ENCODE measurements around the gene PHF13. TPM values are rescaled to one million over a fixed set of nuclear protein-coding genes. Genes with fewer than 3 reads are reported as not detected.

Gene PHF13
- total and polyA plus RNA-seq, 9 of the 15 experiments (the other 6 are each of a cell fraction or from before 2014, with no cell fraction given) = 1.8 to 36.1 (median 11.7) TPM

GRCh38 chr1:6602669-6603237, 10.8 kb upstream of the PHF13 start, which contains the start of gene KLHL21 (continued):
- TF ChIP-seq, protein P1, sequence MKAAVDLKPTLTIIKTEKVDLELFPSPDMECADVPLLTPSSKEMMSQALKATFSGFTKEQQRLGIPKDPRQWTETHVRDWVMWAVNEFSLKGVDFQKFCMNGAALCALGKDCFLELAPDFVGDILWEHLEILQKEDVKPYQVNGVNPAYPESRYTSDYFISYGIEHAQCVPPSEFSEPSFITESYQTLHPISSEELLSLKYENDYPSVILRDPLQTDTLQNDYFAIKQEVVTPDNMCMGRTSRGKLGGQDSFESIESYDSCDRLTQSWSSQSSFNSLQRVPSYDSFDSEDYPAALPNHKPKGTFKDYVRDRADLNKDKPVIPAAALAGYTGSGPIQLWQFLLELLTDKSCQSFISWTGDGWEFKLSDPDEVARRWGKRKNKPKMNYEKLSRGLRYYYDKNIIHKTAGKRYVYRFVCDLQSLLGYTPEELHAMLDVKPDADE (conservative IDR thresholded peaks at IDR 0.05; ENCODE audit: control insufficient read depth, low read depth, low read length) = peak; percentile 19
- no peak for TF ChIP-seq EP300 (IDR thresholded peaks at IDR 0.05; ENCODE audit: low read length)
- TF ChIP-seq ZNF507 (tag; conservative IDR thresholded peaks at IDR 0.05) = no peak
- TF ChIP-seq, protein P2, sequence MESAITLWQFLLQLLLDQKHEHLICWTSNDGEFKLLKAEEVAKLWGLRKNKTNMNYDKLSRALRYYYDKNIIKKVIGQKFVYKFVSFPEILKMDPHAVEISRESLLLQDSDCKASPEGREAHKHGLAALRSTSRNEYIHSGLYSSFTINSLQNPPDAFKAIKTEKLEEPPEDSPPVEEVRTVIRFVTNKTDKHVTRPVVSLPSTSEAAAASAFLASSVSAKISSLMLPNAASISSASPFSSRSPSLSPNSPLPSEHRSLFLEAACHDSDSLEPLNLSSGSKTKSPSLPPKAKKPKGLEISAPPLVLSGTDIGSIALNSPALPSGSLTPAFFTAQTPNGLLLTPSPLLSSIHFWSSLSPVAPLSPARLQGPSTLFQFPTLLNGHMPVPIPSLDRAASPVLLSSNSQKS (CRISPR knock-in tag; IDR thresholded peaks at IDR 0.05) = no peak
- no peak for TF ChIP-seq ZNF431 (CRISPR knock-in tag; IDR thresholded peaks at IDR 0.05)
- no peak for TF ChIP-seq KLF6 (CRISPR knock-in tag; IDR thresholded peaks at IDR 0.05; ENCODE audit: borderline replicate concordance)
- TF ChIP-seq, protein P3, sequence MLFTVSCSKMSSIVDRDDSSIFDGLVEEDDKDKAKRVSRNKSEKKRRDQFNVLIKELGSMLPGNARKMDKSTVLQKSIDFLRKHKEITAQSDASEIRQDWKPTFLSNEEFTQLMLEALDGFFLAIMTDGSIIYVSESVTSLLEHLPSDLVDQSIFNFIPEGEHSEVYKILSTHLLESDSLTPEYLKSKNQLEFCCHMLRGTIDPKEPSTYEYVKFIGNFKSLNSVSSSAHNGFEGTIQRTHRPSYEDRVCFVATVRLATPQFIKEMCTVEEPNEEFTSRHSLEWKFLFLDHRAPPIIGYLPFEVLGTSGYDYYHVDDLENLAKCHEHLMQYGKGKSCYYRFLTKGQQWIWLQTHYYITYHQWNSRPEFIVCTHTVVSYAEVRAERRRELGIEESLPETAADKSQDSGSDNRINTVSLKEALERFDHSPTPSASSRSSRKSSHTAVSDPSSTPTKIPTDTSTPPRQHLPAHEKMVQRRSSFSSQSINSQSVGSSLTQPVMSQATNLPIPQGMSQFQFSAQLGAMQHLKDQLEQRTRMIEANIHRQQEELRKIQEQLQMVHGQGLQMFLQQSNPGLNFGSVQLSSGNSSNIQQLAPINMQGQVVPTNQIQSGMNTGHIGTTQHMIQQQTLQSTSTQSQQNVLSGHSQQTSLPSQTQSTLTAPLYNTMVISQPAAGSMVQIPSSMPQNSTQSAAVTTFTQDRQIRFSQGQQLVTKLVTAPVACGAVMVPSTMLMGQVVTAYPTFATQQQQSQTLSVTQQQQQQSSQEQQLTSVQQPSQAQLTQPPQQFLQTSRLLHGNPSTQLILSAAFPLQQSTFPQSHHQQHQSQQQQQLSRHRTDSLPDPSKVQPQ (CRISPR knock-in tag; IDR thresholded peaks at IDR 0.05; ENCODE audit: borderline replicate concordance) = no peak
- peak; percentile 85; the same call in 1 of the 2 replicates for TF ChIP-seq ILF3 (IDR thresholded peaks at IDR 0.05; ENCODE audit: borderline replicate concordance)
- TF ChIP-seq SNIP1 (IDR thresholded peaks at IDR 0.05; ENCODE audit: low read depth) = no peak
- no peak for TF ChIP-seq ZNF512 (tag; IDR thresholded peaks at IDR 0.05)
- TF ChIP-seq ZEB2 (IDR thresholded peaks at IDR 0.05) = no peak
- no peak for TF ChIP-seq IRF9 (tag; IDR thresholded peaks at IDR 0.05)
- 0 out of 2 replicates have a peak, but pooled peaks have one; percentile 9 for TF ChIP-seq ZNF584 (CRISPR knock-in tag; IDR thresholded peaks at IDR 0.05; ENCODE audit: low read depth)
- TF ChIP-seq POLR2AphosphoS2 (IDR thresholded peaks at IDR 0.05; ENCODE audit: low read length) = no peak; the same call in 1 of the 2 replicates
- TF ChIP-seq CXXC5 (CRISPR knock-in tag; IDR thresholded peaks at IDR 0.05) = peak; percentile 95
- no peak for TF ChIP-seq ARID2 (IDR thresholded peaks at IDR 0.05)
- TF ChIP-seq ZNF41 (CRISPR knock-in tag; conservative IDR thresholded peaks at IDR 0.05) = no peak
- TF ChIP-seq YY1 (IDR thresholded peaks at IDR 0.05; ENCODE audit: borderline replicate concordance in 1 of 3, control insufficient read depth in 1 of 3, extremely low read depth in 1 of 3, insufficient read depth in 3 of 3, insufficient read length in 1 of 3, insufficient replicate concordance in 2 of 3, low read depth in 1 of 3, low read length in 2 of 3) = peak in 2 of 3 experiments; percentile 19 to 67
- TF ChIP-seq CGGBP1 (CRISPR knock-in tag; IDR thresholded peaks at IDR 0.05) = no peak
- TF ChIP-seq SUPT5H (IDR thresholded peaks at IDR 0.05) = peak; percentile 83

Data from K562 (cell line).